Stimulated activated CD4-positive, alpha-beta T cell treated with anti-CD3 and anti-CD28 coated beads, Interleukin-1b, Interleukin-23, amount 100 ng/mL, for 48 hours (primary cell): ENCODE results near the gene PCDHGA4.
"Not testable (repeated sequence)": the region's sequence is repeated elsewhere in the genome, so short reads cannot be mapped to it uniquely, and the experiment has no call there.

ENCODE experiments used
- DNase-seq: peaks from one replicate; pipeline ENCODE4 v3.0.0-alpha.2; 2020

Gene PCDHGA4

DNA sequence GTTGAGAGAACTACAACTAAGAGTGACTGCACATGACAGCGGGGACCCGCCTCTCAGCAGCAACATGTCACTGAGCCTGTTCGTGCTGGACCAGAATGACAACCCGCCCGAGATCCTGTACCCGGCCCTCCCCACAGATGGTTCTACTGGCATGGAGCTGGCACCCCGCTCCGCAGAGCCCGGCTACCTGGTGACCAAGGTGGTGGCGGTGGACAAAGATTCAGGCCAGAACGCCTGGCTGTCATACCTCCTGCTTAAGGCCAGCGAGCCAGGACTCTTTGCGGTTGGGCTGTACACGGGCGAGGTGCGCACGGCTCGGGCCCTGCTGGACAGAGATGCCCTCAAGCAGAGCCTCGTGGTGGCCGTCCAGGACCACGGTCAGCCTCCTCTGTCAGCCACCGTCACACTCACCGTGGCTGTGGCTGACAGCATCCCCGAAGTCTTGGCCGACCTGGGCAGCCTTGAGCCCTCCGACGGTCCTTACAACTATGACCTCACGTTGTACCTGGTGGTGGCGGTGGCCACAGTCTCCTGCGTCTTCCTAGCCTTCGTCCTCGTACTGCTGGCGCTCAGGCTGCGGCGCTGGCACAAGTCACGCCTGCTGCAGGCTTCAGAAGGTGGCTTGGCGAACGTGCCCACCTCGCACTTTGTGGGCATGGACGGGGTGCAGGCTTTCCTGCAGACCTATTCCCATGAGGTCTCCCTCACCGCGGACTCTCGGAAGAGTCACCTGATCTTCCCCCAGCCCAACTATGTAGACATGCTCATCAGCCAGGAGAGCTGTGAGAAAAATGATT is 29.8 kb downstream of the PCDHGA4 start:
- DNase-seq: no peak

DNA sequence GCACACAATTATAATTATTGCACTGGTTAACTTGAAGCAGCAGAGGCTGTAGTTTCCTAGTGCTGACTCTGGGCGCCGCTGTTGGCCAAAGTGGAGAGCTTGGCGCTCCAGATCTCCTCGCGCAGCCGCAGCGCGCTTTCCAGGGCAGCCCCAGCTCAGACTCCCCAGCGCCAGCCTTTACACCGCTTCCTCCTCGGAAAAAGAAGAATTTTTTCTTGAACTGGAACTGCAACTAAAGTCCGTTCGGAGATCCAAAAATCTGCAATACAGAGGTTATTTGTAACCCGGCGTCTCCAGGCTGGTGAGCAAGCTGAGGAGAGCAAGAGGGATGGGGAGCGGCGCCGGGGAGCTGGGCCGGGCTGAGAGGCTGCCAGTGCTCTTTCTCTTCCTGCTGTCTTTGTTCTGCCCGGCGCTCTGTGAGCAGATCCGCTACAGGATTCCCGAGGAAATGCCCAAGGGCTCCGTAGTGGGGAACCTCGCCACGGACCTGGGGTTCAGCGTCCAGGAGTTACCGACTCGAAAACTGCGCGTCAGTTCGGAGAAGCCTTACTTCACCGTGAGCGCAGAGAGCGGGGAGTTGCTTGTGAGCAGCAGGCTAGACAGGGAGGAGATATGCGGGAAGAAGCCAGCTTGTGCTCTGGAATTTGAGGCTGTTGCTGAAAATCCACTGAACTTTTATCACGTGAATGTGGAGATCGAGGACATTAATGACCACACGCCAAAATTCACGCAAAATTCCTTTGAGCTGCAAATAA is 32.9 kb downstream of the PCDHGA4 start, which contains the start of gene PCDHGB4:
TSS of gene PCDHGB4 (plus strand) at position 142 of the 755 bp plus-strand sequence. CDS start at position 329, 187 bp downstream.
- peak; percentile 24 for DNase-seq

DNA sequence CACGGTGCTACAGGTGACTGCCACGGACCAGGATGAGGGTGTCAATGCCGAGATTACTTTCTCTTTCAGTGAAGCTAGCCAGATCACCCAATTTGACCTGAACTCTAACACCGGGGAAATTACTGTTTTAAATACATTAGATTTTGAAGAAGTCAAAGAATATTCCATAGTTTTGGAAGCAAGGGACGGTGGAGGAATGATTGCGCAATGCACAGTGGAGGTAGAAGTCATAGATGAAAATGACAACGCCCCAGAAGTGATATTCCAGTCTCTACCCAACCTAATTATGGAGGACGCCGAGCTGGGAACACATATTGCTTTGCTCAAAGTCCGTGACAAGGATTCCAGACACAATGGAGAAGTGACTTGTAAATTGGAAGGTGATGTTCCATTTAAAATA is 33.8 kb downstream of the PCDHGA4 start:
- no peak for DNase-seq

DNA sequence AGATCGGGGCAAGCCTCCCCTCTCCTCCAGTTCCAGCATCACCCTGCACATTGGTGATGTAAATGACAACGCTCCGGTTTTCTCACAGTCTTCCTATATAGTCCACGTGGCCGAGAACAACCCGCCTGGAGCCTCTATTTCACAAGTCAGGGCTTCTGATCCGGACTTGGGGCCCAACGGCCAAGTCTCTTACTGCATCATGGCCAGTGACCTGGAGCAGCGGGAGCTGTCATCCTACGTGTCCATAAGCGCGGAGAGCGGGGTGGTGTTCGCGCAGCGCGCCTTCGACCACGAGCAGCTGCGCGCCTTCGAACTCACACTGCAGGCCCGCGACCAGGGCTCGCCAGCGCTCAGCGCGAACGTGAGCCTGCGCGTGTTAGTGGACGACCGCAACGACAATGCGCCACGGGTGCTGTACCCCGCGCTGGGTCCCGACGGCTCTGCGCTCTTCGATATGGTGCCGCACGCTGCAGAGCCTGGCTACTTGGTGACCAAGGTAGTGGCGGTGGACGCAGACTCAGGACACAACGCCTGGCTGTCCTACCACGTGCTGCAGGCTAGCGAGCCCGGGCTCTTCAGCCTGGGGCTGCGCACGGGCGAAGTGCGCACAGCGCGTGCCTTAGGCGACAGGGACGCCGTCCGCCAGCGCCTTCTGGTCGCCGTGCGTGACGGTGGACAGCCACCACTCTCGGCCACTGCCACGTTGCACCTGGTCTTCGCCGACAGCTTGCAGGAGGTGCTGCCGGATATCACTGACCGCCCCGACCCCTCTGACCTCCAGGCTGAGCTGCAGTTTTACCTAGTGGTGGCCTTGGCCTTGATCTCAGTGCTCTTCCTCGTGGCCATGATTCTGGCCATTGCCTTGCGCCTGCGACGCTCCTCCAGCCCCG is 34.6 kb downstream of the PCDHGA4 start:
- DNase-seq: no peak

DNA sequence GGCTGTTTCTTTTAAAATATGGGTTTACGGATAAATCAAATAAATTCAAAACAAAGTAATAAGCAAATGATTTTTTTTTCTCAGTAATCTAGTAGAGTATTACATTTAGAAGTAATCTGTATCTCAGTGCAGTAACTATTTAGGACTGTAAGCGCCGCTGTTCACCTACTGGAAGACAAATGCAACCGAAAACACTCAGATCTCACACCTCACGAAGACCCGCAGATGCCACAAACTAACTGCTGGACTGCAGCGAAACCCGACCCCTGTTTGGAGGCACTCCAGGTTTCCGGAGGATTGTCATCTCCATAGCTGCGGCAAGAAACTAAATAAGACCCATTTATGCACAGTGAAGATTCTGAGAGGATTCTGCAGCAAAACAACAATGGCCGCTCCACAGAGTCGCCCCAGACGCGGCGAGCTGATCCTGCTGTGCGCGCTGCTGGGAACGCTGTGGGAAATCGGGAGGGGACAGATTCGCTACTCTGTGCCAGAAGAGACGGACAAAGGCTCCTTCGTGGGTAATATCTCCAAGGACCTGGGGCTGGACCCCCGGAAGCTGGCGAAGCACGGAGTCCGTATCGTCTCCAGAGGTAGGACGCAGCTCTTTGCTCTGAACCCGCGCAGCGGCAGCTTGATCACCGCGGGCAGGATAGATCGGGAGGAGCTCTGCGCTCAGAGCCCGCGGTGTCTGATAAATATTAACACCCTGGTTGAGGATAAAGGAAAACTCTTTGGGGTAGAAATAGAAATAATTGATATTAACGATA is 37.8 kb downstream of the PCDHGA4 start, which contains the start of gene PCDHGA8:
TSS of gene PCDHGA8 (plus strand) at position 205 of the 770 bp plus-strand sequence. CDS start at position 386, 181 bp downstream.
- no peak for DNase-seq

DNA sequence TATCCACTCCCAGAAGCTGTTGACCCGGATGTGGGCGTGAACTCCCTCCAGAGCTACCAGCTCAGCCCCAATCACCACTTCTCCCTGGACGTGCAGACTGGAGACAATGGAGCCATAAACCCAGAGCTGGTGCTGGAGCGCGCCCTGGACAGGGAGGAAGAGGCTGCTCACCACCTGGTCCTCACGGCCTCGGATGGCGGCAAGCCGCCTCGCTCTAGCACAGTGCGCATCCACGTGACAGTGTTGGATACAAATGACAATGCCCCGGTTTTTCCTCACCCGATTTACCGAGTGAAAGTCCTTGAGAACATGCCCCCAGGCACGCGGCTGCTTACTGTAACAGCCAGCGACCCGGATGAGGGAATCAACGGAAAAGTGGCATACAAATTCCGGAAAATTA is 38.4 kb downstream of the PCDHGA4 start:
- no peak for DNase-seq

DNA sequence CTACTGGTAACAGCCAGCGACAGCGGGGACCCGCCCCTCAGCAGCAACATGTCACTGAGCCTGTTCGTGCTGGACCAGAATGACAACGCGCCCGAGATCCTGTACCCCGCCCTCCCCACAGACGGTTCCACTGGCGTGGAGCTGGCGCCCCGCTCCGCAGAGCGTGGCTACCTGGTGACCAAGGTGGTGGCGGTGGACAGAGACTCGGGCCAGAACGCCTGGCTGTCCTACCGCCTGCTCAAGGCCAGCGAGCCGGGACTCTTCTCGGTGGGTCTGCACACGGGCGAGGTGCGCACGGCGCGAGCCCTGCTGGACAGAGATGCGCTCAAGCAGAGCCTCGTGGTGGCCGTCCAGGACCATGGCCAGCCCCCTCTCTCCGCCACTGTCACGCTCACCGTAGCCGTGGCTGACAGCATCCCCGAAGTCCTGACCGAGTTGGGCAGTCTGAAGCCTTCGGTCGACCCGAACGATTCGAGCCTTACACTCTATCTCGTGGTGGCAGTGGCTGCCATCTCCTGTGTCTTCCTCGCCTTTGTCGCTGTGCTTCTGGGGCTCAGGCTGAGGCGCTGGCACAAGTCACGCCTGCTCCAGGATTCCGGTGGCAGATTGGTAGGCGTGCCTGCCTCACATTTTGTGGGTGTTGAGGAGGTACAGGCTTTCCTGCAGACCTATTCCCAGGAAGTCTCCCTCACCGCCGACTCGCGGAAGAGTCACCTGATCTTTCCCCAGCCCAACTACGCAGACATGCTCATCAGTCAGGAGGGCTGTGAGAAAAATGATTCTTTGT is 39.8 kb downstream of the PCDHGA4 start:
- not testable (repeated sequence) for DNase-seq

DNA sequence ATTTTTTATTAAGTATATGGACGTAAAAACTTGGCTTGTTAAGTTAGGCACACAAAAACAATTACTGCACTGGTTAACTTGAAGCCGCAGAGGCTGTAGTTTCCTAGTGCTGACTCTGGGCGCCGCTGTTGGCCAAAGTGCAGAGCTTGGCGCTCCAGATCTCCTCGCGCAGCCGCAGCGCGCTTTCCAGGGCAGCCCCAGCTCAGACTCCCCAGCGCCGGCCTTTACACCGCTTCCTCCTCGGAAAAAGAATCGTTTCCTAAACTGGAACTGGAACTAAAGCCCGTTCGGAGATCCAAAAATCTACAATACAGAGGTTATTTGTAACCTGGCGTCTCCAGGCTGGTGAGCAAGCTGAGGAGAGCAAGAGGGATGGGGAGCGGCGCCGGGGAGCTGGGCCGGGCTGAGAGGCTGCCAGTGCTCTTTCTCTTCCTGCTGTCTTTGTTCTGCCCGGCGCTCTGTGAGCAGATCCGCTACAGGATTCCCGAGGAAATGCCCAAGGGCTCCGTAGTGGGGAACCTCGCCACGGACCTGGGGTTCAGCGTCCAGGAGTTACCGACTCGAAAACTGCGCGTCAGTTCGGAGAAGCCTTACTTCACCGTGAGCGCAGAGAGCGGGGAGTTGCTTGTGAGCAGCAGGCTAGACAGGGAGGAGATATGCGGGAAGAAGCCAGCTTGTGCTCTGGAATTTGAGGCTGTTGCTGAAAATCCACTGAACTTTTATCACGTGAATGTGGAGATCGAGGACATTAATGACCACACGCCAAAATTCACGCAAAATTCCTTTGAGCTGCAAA is 43.1 kb downstream of the PCDHGA4 start, which contains the start of gene PCDHGB5:
TSS of gene PCDHGB5 (plus strand) at position 192 of the 796 bp plus-strand sequence. CDS start at position 373, 181 bp downstream.
- DNase-seq: peak; percentile 35

DNA sequence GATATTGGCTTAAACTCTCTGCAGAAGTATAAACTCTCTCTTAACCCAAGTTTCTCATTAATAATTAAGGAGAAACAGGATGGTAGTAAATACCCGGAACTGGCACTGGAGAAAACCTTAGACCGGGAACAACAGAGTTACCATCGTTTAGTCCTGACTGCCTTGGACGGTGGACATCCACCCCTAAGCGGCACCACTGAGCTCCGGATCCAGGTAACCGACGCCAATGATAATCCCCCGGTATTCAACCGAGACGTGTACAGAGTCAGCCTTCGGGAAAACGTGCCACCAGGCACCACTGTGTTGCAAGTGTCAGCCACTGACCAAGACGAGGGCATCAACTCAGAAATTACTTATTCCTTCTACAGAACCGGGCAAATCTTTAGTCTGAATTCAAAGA is 43.8 kb downstream of the PCDHGA4 start:
- DNase-seq: no peak

DNA sequence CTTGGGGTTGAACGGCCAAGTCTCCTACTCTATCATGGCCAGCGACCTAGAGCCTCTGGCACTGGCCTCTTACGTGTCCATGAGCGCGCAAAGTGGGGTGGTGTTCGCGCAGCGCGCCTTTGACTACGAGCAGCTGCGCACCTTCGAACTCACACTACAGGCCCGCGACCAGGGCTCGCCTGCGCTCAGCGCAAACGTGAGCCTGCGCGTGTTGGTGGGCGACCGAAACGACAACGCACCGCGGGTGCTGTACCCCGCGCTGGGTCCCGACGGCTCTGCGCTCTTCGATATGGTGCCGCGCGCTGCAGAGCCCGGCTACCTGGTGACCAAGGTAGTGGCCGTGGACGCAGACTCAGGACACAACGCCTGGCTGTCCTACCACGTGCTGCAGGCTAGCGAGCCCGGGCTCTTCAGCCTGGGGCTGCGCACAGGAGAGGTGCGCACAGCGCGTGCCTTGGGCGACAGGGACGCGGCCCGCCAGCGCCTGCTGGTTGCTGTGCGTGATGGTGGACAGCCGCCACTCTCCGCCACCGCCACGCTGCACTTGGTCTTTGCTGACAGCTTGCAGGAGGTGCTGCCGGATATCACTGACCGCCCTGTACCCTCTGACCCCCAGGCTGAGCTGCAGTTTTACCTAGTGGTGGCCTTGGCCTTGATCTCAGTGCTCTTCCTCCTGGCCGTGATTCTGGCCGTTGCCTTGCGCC is 44.9 kb downstream of the PCDHGA4 start:
- DNase-seq: no peak

DNA sequence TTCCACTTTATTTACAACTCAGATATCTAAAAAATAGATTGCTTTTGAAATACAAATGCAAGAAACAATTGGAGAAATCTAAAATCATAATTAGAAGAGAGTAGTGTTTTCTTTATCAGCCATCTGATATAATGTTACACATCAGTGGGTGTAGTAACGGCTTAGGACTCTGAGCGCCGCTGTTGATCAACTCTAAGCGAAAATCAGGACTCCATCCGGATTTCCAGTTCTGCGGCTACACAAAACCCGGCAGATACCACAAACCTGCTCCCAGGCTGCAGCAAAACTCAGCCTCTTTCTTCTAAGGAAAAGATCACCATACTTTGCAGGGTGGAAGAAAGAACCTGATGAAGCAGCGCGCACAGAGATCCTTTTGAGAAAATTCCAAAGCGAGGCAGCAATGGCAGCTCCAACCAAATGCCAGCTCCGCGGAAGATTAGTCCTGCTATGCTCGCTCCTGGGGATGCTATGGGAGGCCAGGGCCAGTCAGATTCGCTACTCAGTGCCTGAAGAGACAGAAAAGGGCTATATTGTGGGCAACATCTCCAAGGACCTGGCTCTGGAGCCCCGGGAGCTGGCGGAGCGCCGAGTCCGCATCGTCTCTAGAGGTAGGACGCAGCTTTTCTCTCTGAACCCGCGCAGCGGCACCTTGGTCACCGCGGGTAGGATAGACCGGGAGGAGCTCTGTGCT is 47.9 kb downstream of the PCDHGA4 start, which contains the start of gene PCDHGA9:
TSS of gene PCDHGA9 (plus strand) at position 226 of the 691 bp plus-strand sequence. CDS start at position 401, 175 bp downstream.
- no peak for DNase-seq

DNA sequence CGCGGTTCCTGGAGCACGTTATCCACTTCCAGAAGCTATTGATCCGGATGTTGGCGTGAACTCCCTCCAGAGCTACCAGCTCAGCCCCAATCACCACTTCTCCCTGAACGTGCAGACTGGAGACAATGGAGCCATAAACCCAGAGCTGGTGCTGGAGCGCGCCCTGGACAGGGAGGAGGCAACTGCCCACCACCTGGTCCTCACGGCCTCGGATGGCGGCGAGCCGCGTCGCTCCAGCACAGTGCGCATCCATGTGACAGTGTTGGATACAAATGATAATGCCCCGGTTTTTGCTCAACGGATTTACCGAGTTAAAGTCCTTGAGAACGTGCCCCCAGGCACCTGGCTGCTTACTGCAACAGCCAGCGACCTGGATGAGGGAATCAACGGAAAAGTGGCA is 48.6 kb downstream of the PCDHGA4 start:
- no peak for DNase-seq
